KG1 (cell line): ENCODE measurements around the gene CALML6.

Source experiments
- DNase-seq: peaks from one replicate; lab custom pipeline; 2025; lab: John Stamatoyannopoulos, UW

CALML6 gene

GRCh38 chr1:1965546-1965945 is 50.5 kb downstream of the CALML6 start:
- DNase-seq, result no peak

- DNase-seq, result no peak
Observed at GRCh38 chr1:1966071-1966740, 51.1 kb downstream of the CALML6 start.
